ENCODE results near the gene RYR2. TPM values are rescaled to one million over a fixed set of nuclear protein-coding genes. Genes with fewer than 3 reads are reported as not detected.

Gene RYR2
- total RNA-seq, 2 donors from 2014 or later, result 59.0 to 75.9 TPM

GRCh38 chr1:237013608-237014007 is 28.4 kb upstream of the RYR2 start:
- peaks cover 21 to 66% of the 10 kb centered on the region in 2 donors for H3K4me1 ChIP-seq (ENCODE audit: control insufficient read depth in 1 of 2, low read depth in 2 of 2)
- no peak for TF ChIP-seq CTCF (IDR thresholded peaks at IDR 0.05)
- no peak overlapping the region for H3K4me3 ChIP-seq
- peak overlapping the region; percentile 92 to 99 for H3K27ac ChIP-seq
- no peaks in the 10 kb centered on the region for H3K9me3 ChIP-seq
- H3K36me3 ChIP-seq, result no peaks in the 10 kb centered on the region
- DNase-seq (ENCODE audit: low spot score) (no peak), ATAC-seq (ENCODE audit: insufficient number of reproducible peaks, low FRiP score, low read depth) (no peak)
- H3K27me3 ChIP-seq (replicated peaks; ENCODE audit: insufficient read depth), result no peaks in the 10 kb centered on the region

DNA sequence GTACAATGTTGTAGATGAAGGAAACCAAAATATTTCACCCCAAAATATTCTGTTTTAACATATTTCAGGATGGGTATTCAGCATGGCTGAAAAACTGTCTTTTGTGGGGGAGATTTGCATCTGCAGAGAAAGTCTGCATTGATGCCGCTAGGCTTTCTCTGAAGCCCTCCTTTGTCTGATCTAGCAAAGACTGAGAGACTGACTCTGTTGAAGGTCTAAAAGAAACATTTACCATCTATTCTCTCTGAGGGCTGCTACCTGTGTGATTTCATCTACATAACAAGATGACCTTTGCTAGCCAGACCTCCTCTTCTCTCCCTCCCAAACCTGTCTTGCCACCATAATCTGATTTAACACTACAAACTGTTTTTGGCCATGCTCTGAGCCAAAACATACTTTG is 25.4 kb upstream of the RYR2 start:
- ATAC-seq (ENCODE audit: insufficient number of reproducible peaks, low FRiP score, low read depth) (no peak), DNase-seq (ENCODE audit: low spot score) (no peak)
- TF ChIP-seq CTCF (IDR thresholded peaks at IDR 0.05), result no peak
- Histone ChIP-seq H3K4me1 (ENCODE audit: control insufficient read depth in 1 of 2, low read depth in 2 of 2) (peaks cover 12 to 50% of the 10 kb centered on the region in 2 donors), H3K36me3 (no peaks in the 10 kb centered on the region), H3K4me3 (no peak overlapping the region), H3K9me3 (no peaks in the 10 kb centered on the region), H3K27me3 (replicated peaks; ENCODE audit: insufficient read depth) (no peaks in the 10 kb centered on the region), H3K27ac (peak overlapping the region; percentile 53 to 82)

- DNase-seq (ENCODE audit: low spot score) (no peak), ATAC-seq (ENCODE audit: insufficient number of reproducible peaks, low FRiP score, low read depth) (no peak)
- Histone ChIP-seq H3K4me3 (no peak overlapping the region), H3K27me3 (replicated peaks; ENCODE audit: insufficient read depth) (no peaks in the 10 kb centered on the region), H3K4me1 (ENCODE audit: control insufficient read depth in 1 of 2, low read depth in 2 of 2) (peaks cover 2 to 29% of the 10 kb centered on the region in 2 donors), H3K27ac (peak overlapping the region; percentile 62 to 82), H3K36me3 (no peaks in the 10 kb centered on the region), H3K9me3 (no peaks in the 10 kb centered on the region)
- TF ChIP-seq CTCF (IDR thresholded peaks at IDR 0.05), result no peak
These were observed 23.1 kb upstream of the RYR2 start for GRCh38 chr1:237018896-237019295.

DNA sequence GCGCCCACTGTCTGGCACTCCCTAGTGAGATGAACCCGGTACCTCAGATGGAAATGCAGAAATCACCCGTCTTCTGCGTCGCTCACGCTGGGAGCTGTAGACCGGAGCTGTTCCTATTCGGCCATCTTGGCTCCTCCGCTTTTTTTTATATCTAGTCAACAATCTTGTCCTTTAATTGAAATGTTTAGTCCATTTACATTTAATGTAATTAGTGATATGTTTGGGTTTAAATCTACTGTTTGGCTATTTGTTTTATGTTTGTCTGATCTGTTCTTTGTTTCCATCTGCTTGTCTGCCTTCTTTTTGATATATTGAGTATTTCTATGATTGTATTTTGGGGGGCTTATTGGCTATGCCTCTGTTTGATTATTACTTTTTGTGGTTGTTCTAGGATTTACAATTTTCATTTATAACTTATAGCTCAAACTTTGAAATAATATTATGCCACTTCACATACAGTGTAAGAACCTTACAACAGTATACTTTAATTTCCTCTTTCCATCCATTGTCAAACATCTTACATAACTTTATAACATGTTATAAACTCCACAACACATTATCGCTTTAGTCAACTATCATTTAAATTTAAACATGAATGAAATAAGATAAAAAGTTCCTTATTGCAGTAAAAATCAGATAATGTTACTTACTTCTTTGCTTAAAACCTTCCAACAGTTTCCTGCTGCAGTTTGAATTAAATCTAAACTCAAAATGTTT is 16.5 kb upstream of the RYR2 start:
- Histone ChIP-seq H3K4me3 (no peak overlapping the region), H3K4me1 (ENCODE audit: control insufficient read depth in 1 of 2, low read depth in 2 of 2) (peaks cover 0 to 29% of the 10 kb centered on the region in 2 donors), H3K27me3 (replicated peaks; ENCODE audit: insufficient read depth) (no peaks in the 10 kb centered on the region), H3K36me3 (no peaks in the 10 kb centered on the region), H3K27ac (no peak overlapping the region), H3K9me3 (no peaks in the 10 kb centered on the region)
- TF ChIP-seq CTCF (IDR thresholded peaks at IDR 0.05), result no peak
- DNase-seq (ENCODE audit: low spot score), result no peak
- ATAC-seq (ENCODE audit: insufficient number of reproducible peaks, low FRiP score, low read depth), result no peak

DNA sequence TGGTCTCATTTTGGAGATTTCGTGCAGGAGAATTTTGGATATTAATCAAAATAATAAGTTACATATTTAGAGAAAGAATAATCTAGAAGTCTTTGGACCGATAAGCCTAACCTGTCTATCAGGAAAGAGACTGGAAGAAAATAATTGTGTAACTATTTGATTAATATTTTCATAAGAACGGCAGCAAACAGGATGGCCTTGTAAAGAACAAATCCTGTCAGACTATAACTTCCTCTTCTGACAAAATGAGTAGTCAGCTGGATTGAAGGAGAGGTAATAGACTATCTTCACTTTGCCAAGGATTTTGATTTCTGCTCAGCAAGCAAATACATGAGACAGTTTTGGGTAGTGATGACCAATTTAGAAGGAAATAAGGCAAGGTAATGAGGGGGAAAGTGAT is 12.7 kb upstream of the RYR2 start:
- Histone ChIP-seq H3K9me3 (no peaks in the 10 kb centered on the region), H3K4me3 (no peak overlapping the region), H3K27ac (peak overlapping the region; percentile 11 to 92), H3K27me3 (replicated peaks; ENCODE audit: insufficient read depth) (no peaks in the 10 kb centered on the region), H3K36me3 (no peaks in the 10 kb centered on the region), H3K4me1 (ENCODE audit: control insufficient read depth in 1 of 2, low read depth in 2 of 2) (peaks cover 21 to 66% of the 10 kb centered on the region in 2 donors)
- no peak for TF ChIP-seq CTCF (IDR thresholded peaks at IDR 0.05)
- no peak for ATAC-seq (ENCODE audit: insufficient number of reproducible peaks, low FRiP score, low read depth)
- DNase-seq (ENCODE audit: low spot score), result no peak
